Esophagus muscularis mucosa (tissue), 4 donors: ENCODE measurements around the gene BPNT1. TPM values are rescaled to one million over a fixed set of nuclear protein-coding genes. Genes with fewer than 3 reads are reported as not detected.
"Not testable (repeated sequence)": the region's sequence is repeated elsewhere in the genome, so short reads cannot be mapped to it uniquely, and the experiment has no call there.

Experiments used
- DNase-seq: peaks from one replicate; pipeline ENCODE4 v3.0.0-alpha.2; 2017; ENCODE audit errors: extremely low spot score
- H3K27ac ChIP-seq, 4 donors: fragments of 200-600 bp; sonication (generic); replicated peaks in 1 of 4; 1 replicate in 3 of 4; 2 replicates in 1 of 4; pipeline ENCODE4 v1.5.1; 2016 to 2019; ENCODE audit warnings: mild to moderate bottlenecking in 1 of 4
- H3K27me3 ChIP-seq, 4 donors: fragments of 200-600 bp; sonication (generic); one replicate each; pipeline versions ENCODE4 v1.5.1 to v1.6.0; 2016 to 2019
- H3K36me3 ChIP-seq, 4 donors: fragments of 200-600 bp; sonication (generic); one replicate each; pipeline ENCODE4 v1.5.1; 2016 to 2019
- H3K4me1 ChIP-seq, 4 donors: fragments of 200-600 bp; sonication (generic); one replicate each; pipeline ENCODE4 v1.5.1; 2016 to 2019
- H3K4me3 ChIP-seq, 4 donors: fragments of 200-600 bp; sonication (generic); 1 replicate in 2 of 4; 2 replicates in 2 of 4; pipeline ENCODE4 v1.5.1; 2016 to 2019; ENCODE audit warnings: mild to moderate bottlenecking in 4 of 4, moderate library complexity in 1 of 4
- H3K9me3 ChIP-seq, 4 donors: fragments of 200-600 bp; sonication (generic); 1 replicate in 3 of 4; 2 replicates in 1 of 4; pipeline ENCODE4 v1.5.1; 2016 to 2019
- CTCF ChIP-seq, 3 experiments: fragments of 200-600 bp in 2 of 3; fragments of 450-650 bp in 1 of 3; sonication (generic) in 2 of 3; IDR thresholded peaks; one replicate each; pipeline ENCODE4 v1.5.1; 2017 to 2019; ENCODE audit warnings: antibody characterized with exemption in 3 of 3, mild to moderate bottlenecking in 2 of 3, moderate library complexity in 1 of 3
- EP300 ChIP-seq: sonication (generic); formaldehyde crosslinking; IDR thresholded peaks from one replicate; pipeline ENCODE4 v1.6.1; 2017; ENCODE audit warnings: antibody characterized with exemption
- POLR2A ChIP-seq: fragments of 450-650 bp; IDR thresholded peaks from one replicate; pipeline ENCODE4 v1.6.1; 2017; ENCODE audit warnings: antibody characterized with exemption, moderate library complexity, mild to moderate bottlenecking, low read depth
- POLR2AphosphoS5 ChIP-seq, 2 donors: sonication (generic); formaldehyde crosslinking; IDR thresholded peaks; one replicate each; pipeline ENCODE4 v1.6.1; 2017; ENCODE audit warnings: antibody characterized with exemption in 2 of 2
- WGBS: methylation state at CpG from one replicate; pipeline ENCODE4 v1.1.5; 2018; 5-methylcytosine and 5-hydroxymethylcytosine counted together
- intact Hi-C: fragments of 100-400 bp; cut with DNase I; formaldehyde crosslinking; loops from one replicate; pipeline ENCODE4 v1.15.1; 2023
- total RNA-seq, 4 donors: library from RNA; depleted of rRNA; stranded (reverse); fragments of >200 nt; gene quantifications; one replicate each; pipeline versions ENCODE4 v1.1.0 to v1.2.1, GENCODE V29; 2016

Gene BPNT1
- total RNA-seq, 4 donors from 2014 or later: 11.2 to 14.3 (median 12.6) TPM

- H3K36me3 ChIP-seq: peaks cover 38 to 86% (median 69%) of the 10 kb centered on the region in 4 donors
- peaks cover 11 to 17% (median 13%) of the 10 kb centered on the region in 4 donors for H3K4me1 ChIP-seq
- no peak overlapping the region for H3K27ac ChIP-seq
- H3K9me3 ChIP-seq: no peaks in the 10 kb centered on the region
- H3K4me3 ChIP-seq: no peak overlapping the region
- DNase-seq: no peak
- no peak for TF ChIP-seq POLR2A
- TF ChIP-seq CTCF (IDR thresholded peaks at IDR 0.05): no peak
- TF ChIP-seq POLR2AphosphoS5 (IDR thresholded peaks at IDR 0.05): no peak
- no peak for TF ChIP-seq EP300
- H3K27me3 ChIP-seq: no peaks in the 10 kb centered on the region
- intact Hi-C loops: loop anchor here (10.0 kb wide), 1 partner anchor 105 kb away; no protein-coding TSS in a partner anchor
These were observed 10.2 kb upstream of the BPNT1 start for GRCh38 chr1:220099826-220100225.

GRCh38 chr1:220094016-220094911 lies 4.7 kb upstream of the BPNT1 start, which contains the start of gene IARS2:
Gene IARS2 (plus strand): TSS chr1:220094132. CDS start chr1:220094217, 85 bp downstream.
- H3K4me3 ChIP-seq: peak within 1 kb of the TSS; percentile 91 to 97 (median 95)

GRCh38 chr1:220093361-220094015 lies 3.9 kb upstream of the BPNT1 start:
- no peaks in the 10 kb centered on the region for H3K27me3 ChIP-seq
- TF ChIP-seq POLR2A: no peak
- no peak for TF ChIP-seq EP300
- no peak for TF ChIP-seq CTCF (IDR thresholded peaks at IDR 0.05)
- no peak for TF ChIP-seq POLR2AphosphoS5 (IDR thresholded peaks at IDR 0.05)
- DNase-seq: no peak
- H3K9me3 ChIP-seq: no peaks in the 10 kb centered on the region
- intact Hi-C loops: no loop called here
- H3K4me1 ChIP-seq: peaks cover 13 to 40% (median 32%) of the 10 kb centered on the region in 4 donors
- peaks cover 4 to 23% (median 20%) of the 10 kb centered on the region in 4 donors for H3K36me3 ChIP-seq
- peak overlapping the region; percentile 91 to 97 (median 95) for H3K4me3 ChIP-seq
- 24% methylated on average over 11 of the region's 12 CpGs for WGBS
- H3K27ac ChIP-seq: peak overlapping the region; percentile 82 to 89 (median 85)

More at GRCh38 chr1:220094016-220094911, 4.7 kb upstream of the BPNT1 start, which contains the start of gene IARS2:
- Histone ChIP-seq H3K9me3 (no peaks in the 10 kb centered on the region), H3K36me3 (peaks cover 12 to 30% (median 24%) of the 10 kb centered on the region in 4 donors), H3K27me3 (no peaks in the 10 kb centered on the region), H3K4me1 (peaks cover 13 to 33% (median 25%) of the 10 kb centered on the region in 4 donors), H3K27ac (peak within 1 kb of the TSS; percentile 82 to 89 (median 85))
- DNase-seq: peak; percentile 95
- 9% methylated on average over 10 of the region's 73 CpGs for WGBS
- intact Hi-C loops: no loop called here
- peak; percentile 51 to 71 for TF ChIP-seq POLR2AphosphoS5 (IDR thresholded peaks at IDR 0.05)
- no peak for TF ChIP-seq CTCF (IDR thresholded peaks at IDR 0.05)

- intact Hi-C loops: no loop called here
- Histone ChIP-seq H3K4me3 (no peak overlapping the region), H3K9me3 (no peaks in the 10 kb centered on the region), H3K36me3 (peaks cover under 1 to 15% (median 12%) of the 10 kb centered on the region in 4 donors), H3K27ac (no peak overlapping the region), H3K27me3 (no peaks in the 10 kb centered on the region), H3K4me1 (peaks cover 13 to 47% (median 36%) of the 10 kb centered on the region in 4 donors)
- TF ChIP-seq CTCF (IDR thresholded peaks at IDR 0.05) (no peak), EP300 (no peak), POLR2A (no peak), POLR2AphosphoS5 (IDR thresholded peaks at IDR 0.05) (no peak)
- DNase-seq: no peak
- WGBS: 93% methylated on average over 1 of the region's 1 CpG
These were observed 3.1 kb upstream of the BPNT1 start for GRCh38 chr1:220092694-220093093.

GRCh38 chr1:220086261-220086686 lies 3.3 kb downstream of the BPNT1 start:
- 92% methylated on average over 15 of the region's 15 CpGs for WGBS

More at GRCh38 chr1:220086261-220086686, 3.3 kb downstream of the BPNT1 start:
- not testable (repeated sequence) for H3K36me3 ChIP-seq, H3K27ac ChIP-seq, DNase-seq, H3K27me3 ChIP-seq, H3K4me3 ChIP-seq, H3K9me3 ChIP-seq
- peaks cover 2 to 21% (median 14%) of the 10 kb centered on the region in 4 donors for H3K4me1 ChIP-seq
- intact Hi-C loops: loop anchor here (5.0 kb wide), 1 partner anchor 39 kb away; the partner anchor contains the start of gene EPRS1
